ENCODE measurements around the gene PLA2G2A.
"Not testable (repeated sequence)": the region's sequence is repeated elsewhere in the genome, so short reads cannot be mapped to it uniquely, and the experiment has no call there.

The PLA2G2A gene

DNA sequence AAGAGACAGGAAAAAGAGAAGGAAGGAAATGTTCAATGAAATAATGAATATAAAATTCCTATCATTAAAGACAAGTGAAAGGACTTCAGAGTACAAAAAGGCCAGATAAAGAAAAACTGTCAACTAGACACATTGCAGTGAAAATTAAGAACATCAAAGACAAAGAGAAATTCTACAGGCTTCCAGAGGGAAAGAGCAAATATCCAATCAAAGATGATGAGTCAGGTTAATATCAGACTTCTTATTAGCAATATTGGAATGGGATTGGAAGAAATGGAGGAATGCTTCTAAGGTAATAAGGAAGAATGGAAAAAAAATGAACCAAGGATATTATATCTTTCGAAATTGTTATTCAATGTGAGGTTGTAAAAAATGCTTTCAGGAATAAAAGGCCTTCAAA lies 7.8 kb downstream of the PLA2G2A start:
- no peak for DNase-seq

DNA sequence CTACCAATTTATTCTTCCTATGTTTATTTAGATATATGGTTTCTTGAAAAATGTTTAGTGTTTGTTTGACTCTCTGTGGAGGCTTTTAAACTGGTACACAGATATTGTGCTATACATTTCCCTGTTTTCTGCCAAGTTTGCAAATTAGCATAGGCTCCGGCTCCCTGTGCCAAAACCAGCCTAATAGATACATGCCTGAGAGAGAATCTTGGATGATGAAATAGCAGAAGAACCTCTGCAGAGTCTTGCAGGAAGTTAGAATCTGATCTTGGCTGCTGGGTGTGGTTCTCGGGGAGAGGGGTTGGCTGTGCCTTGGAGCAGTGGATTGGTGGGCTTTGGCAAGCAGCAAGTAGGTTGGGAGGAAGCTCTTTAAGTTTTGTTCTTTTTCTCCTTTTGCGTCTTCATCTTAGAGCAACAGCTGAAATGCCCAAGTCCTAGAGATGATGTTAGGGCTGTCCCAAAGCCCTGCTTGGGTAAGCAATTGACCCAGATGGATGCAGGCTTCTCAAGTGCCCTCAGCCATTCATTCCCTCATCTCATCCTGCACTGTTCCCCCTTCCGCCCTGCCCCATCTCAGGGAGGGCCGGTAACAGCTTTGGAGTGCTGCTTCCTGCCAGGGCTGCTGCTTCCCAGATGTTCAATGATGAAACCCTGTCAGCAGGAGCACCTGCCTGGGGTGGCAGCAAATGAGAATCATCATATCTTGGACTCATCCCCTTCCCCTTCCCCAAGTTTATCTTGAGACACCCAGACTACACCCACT lies 9.3 kb downstream of the PLA2G2A start:
- DNase-seq = no peak

DNA sequence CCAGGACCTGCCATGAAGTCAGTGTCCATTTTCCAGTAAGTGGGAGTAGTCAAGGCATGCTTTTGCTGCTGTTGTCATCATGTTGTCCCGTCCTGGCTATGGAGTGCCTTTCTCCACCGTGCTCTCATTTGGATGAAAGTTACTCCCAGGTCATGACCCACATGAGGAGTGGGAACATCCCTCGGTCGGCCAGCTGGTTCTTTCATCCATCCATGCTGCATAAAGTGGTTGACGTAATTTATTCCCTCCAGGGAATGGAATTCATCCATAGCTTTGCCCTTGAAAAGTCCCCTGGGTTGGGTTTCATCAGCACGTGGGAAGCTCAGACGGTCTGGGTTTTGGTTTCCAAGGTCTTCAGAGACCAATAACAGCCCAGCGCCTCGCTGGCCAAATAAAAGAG lies 11.6 kb downstream of the PLA2G2A start:
- no peak for DNase-seq

DNA sequence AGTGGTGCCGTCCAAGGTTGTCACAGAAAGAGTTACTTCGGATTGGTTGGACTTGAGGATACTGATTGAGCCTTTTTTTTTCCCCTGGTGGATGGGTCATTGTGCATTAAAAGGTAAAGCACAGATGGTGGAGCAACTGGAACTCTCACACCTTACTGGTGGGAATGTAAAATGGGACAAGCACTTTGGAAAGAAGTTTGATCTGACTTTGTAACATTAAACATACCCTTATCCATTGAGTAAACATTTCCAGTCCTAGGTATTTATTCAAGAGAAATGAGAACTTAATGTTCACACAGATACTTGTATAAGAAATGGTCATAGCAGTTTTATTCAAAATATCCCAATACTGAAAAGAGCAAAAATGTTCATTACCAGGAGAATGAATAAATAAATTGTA lies 14.9 kb downstream of the PLA2G2A start:
- no peak for DNase-seq

DNA sequence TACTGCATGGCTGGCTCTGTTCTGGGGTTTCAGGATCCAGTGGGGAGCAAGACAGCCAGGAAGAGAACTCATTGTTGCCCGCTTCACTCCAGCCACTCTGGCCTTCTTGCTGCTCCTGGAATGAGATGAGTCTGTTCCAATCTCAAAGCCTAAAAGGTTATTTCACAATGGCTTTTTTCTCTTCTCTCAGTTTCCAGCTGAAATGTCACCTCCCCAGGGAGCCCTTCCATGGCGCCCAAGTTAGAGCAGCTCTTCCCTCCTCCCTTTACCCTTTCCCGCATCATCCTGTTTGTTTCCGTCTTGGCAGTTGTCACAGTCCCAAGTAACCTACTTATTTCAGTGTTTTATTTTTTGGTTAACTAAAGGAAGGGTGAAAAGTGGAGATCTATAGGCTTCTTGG lies 15.8 kb downstream of the PLA2G2A start:
- no peak for DNase-seq

DNA sequence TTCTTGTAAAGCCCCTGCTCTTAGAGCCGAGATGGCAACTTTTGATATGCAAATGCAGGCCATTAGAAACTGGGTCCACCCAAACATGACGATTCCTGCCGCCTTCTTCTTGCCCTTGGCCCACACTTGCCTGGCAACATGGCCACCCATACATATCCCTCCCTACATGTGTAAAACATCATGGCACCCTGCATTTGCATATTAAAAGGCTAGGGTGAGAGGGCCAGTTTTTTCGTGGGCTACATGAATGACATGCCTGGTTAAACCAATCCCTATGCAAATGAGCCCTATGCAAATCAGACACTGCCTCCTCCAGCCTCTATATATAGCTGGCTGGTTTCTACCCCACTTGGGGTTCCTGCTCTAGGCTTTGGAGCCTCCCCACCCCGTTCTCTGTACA lies 18.8 kb downstream of the PLA2G2A start:
- no peak for DNase-seq

DNA sequence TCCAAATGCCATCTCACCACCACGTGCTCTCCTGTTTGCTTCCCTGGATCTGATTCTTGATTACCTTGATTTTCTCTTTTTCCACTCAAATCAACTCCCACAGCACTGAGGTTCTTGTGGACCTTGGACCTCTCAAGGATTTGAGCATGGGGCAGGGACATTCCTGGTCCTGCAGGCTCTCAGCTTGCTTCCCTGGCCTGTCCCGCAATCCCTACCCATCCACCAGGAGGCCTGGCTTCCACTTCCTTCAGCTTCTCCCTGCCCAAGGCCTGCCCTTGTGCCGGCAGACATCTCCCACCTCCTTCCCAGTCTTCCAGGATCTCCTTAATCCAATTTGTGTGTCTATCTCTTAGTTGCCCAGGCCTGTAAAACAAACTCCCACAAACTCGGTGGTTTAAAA lies 21.6 kb downstream of the PLA2G2A start:
- no peak for DNase-seq

DNA sequence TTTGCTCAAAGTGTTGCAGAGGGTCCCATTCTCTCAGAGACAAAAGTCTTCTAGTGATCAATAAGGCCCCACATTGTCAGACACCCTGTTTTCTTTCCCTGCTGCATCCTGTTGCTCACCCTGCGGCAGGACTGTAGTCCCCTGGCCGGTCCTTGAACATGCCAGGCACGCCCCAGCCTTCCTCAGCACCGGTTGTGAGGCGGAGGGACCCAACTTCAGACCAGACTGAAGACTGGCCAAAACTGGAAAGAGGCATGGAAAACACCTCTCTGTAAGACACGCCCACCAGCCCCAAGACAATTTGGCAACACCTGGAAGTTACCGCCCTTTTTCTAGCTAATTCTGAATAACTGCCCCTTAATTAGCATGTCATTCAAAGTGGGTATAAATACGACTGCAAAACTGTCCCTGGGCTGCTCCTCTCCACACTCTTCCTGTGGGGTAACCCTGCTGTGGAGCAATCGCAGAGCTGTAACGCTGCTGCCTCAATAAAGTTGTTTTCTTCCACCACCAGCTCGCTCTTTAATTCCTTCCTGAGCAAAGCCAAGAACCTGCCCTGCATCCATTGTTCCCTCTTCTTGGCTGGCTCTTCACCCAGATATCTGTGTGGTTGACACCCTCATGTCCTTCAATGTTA lies 23.8 kb downstream of the PLA2G2A start:
- no peak for DNase-seq

DNA sequence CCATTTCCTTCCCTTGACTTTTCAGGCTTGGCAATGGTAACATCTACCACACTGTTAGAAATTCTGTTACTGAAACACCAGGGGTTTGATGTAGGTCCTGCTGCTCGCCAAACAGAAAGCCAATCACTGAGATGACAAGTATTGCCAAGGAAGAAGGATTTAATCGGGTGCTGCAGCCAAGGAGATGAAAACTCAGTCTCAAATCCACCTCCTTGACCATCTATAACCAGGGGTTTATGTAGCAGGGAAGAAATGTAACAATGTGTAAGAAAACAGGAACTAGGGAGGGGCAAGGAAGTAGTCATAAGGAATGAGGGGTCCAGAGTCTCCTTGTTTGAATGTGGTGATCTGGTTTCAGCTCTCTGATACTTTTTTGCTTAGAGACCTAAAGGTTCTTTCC lies 25.4 kb downstream of the PLA2G2A start:
- DNase-seq = no peak

DNA sequence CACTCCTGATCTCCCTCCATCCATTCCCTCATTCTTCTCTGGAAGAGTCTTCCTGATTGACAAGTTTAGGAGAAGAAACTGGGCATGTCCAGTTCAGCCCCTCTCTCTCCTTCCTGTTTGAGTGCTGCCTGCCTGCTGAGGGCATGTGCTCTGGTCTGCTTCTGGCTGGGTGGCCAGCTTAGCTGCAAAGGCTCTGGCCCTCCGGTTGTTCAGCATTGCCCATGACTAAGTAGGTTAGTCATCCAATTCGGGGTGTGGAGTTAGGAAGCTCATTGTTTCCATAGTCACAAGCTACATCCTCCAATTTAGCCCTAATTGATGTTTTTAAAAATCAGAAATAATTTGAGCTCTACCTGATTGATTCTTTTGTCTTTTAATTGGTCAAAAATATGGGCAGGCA lies 30.4 kb downstream of the PLA2G2A start:
- no peak for DNase-seq

DNA sequence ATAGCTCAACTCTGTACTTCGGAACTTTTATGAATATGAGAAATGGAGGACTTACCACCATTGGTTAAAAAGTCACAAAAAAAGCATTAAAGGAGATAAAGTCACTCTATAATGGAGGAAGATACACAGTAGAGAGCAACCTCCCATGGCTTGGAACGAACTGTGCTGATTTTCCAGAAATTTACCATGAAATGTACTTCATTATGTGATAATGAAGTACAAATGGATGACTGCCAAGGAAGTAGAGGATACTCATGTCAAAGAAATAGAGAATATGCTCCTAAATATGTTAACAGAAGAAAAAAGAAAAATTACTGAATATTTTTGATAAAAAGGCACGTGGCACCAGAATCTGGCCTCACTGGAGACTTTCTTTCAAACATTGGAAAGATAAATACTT lies 32.4 kb downstream of the PLA2G2A start:
- DNase-seq = no peak

DNA sequence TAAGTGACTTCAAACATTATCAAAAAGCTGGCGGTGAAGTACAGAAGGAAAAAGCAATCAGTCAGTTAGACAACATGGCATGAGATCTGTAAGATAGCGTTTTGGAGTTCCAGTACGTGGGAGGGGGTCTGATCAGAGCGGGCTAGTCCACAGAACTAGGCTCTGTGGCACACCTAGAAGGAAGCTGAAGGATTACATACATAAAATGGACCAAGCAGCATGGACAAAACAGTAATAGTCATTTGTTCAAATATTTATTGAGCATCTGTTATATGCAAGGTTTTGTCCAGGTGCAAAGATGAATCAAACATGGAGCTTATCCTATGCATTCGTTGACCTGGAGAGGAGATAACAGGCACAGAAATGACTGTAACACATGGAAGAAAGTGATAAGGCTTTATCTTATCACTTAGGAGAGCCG lies 33.1 kb downstream of the PLA2G2A start:
- DNase-seq = no peak

DNA sequence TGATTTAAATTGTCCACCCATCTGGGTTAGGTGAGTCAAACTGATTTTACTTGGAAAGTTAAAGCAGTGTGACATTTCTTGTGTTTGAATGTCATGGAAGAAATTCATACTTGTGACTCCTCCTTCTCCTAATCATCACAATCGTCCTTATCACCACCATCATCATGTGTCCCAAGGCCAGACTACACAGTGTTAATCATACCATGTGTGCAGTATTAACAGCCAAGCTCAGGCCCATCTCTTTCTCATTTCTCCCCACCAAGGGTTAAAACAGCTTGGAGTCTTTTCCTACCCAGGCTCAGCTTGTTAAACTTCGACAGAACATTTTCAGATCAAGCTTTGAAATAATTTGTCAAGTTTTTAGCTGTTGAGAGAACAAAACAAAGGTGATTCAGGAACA lies 33.5 kb downstream of the PLA2G2A start:
- DNase-seq = no peak

DNA sequence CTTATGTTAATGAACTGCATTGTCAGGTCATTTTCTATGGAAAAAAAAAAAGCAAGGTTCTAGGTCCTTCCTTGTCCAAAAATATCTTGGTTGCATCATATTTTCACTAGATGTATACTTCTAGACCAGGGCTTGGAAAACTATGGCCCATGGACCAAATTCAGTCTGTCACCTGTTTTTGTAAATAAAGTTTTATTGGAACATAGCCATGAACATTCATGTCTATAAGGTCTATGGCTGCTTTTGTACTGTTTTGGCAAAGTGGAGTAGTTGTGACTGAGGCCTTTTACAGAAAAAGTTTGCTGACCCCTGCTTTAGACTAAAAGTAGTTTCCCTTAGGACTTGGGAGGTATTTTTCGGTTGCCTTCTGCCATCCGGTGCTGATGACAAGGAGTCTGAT lies 36.8 kb downstream of the PLA2G2A start:
- no peak for DNase-seq

DNA sequence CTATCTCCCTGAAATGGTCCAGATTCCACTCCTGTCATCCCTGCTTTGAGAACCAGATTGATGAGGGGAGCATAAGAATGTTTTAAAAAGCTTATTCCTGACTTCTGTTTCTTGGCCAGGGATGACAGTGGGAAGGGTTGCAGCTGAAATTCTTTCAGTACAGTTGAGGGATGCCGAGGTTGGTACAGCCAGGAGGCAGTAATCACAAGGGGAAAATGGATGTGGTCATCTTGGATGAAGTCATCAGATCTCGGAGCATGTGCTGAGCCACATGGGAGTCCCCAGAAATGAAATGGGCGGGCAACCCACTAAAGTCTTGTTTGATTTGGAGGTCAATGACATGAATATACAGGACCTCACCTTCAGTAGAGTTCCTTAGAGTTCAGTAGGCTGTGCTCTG lies 37.3 kb downstream of the PLA2G2A start:
- DNase-seq = no peak

DNA sequence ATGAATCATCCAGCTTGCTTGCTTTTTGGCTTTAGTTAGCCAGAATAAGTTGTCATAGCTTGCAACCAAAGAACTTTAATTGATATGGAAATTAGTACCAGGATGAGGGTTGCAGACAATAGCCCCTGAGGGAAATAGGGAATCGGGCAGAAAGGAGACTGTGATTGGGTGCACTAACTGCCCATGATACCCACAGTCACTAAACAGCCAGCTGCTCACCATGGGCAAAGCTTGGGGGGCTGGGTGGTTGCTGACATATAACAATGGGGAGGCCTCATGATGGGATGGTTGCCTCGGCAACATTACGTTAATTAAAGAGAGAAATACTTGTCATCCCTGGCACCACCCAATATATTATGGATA lies 38.2 kb downstream of the PLA2G2A start:
- no peak for DNase-seq

DNA sequence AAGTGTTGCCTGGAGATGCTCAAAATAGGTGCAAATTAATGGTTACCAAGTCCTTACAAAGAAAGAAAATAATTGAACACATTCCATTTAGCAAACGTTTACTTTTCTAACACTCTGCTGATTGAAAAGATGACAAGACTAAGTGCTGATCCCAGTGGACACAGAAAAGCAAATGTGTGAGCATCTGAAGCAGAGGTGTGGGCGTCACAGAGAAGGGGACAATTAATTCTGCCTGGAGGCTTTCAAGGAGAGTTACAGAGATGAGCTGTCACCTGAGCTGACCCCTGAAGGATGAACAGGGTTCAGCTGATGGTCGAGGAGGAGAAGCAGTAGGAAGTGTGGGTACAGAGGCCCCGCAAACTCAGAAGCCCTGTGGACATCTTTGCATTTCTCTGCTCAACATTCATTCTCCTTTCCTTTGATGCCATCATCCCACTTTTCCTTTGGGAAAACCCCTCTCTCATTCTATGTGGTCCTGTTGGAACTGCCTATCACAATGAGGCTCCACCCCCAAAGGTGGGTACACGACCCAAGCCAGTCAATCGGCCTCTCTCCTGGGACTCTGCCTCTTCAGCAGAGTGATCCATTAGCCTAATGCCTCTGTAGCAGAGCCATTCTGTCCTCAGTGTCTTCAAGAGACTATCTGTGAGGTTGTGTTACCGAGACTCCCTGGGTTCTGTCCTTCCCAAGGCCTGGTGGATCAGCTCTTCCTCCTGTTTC lies 38.8 kb downstream of the PLA2G2A start:
- DNase-seq = no peak

DNA sequence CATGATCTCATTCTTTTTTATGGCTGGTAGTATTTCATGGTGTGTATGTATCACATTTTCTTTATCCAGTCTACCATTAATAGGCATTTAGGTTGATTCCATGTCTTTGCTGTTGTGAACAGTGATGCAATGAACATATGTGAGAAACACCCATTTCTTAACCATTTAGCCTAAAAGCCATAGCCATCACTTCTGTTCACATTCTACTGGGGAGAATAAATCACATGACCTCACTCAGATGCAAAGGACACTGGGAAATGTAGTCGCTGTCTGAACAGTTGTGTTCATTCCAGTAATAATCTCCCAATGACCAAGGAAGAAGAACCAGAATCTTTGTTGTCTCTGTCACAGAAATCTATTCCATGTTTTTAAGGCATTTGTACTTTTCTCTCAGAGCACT lies 40.9 kb downstream of the PLA2G2A start:
- DNase-seq = no peak

DNA sequence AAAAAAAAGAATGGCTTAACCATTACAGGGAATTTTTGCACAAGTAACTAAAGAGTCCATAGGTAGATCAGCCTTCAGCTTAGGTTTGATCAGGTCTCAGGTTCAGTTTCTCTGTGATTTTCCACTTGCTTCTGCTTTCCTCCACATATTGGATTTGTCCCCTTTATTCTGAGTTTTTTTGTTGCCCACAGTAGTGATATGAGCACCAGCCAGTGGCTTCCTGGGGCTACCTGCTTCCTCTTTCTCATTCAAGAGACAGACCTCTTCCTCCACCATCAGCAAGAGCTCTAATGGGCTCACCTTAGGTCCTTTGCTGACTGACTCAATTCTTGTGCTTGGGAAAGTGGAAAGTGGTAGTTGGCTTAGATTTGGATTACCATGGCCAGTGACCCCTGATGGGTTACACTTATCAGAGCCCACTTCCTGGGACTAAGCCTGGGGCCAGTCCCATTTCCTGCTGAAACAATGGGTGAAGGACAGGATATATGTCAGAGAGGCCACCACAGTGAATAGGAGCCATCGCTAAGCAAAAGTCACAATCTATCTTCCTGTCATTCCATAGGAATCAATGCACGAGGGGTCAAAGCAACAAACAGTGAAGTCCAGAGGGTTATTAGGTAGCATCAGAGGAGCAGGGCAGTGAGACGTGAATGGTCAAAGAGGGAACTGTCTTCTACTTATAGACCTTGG lies 43.2 kb downstream of the PLA2G2A start:
- no peak for DNase-seq

DNA sequence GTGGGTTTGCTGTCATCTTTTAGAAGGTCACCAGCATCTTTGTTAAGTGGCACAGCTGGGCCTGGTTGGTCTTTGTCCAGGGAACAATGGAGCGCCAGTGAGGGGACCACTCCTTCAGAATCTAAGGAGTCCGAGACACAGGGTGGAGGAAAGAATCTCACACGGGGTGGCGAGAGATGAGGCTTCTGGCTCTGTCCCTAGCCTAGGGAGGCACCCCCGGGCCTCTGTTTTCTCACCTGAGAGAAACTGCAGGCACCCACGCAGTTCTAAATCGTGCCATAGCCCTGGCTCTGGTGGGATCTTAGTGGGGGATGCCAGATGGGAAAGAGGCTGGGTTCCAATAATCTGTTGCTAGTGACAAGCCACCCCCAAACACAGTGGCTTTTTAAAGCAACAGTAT lies 45.1 kb downstream of the PLA2G2A start:
- no peak for DNase-seq

DNA sequence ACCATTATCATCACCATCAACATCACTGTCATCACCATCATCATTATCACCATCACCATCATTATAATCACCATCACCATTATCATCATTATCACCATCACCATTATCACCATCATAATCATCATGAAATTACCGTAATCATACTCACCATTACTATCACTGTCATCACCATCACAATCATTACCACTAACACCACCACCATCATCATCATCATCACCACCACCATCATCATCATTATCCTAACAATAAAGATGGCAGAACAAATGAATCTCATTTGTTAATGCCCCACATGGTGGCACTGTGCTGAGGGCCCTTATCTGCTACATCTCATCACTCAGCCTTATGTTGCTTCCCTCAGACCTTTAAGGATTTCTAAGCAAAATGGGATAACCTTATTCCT lies 46.6 kb downstream of the PLA2G2A start:
- no peak for DNase-seq

DNA sequence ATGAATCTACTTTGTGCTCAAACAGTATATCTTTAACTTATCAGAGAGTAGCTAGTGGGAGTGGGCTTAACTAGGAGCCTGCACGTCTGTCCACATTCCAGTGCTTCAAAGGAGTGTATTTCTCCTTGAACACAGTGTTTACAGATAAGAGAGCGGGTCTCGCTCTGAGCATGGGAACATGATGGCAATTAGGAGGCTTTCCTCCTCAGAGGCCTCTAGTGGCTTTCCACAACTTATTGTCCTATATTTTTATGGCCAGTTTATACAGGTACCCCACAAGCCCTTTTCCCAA lies 52.3 kb downstream of the PLA2G2A start:
- not testable (repeated sequence) for DNase-seq

DNA sequence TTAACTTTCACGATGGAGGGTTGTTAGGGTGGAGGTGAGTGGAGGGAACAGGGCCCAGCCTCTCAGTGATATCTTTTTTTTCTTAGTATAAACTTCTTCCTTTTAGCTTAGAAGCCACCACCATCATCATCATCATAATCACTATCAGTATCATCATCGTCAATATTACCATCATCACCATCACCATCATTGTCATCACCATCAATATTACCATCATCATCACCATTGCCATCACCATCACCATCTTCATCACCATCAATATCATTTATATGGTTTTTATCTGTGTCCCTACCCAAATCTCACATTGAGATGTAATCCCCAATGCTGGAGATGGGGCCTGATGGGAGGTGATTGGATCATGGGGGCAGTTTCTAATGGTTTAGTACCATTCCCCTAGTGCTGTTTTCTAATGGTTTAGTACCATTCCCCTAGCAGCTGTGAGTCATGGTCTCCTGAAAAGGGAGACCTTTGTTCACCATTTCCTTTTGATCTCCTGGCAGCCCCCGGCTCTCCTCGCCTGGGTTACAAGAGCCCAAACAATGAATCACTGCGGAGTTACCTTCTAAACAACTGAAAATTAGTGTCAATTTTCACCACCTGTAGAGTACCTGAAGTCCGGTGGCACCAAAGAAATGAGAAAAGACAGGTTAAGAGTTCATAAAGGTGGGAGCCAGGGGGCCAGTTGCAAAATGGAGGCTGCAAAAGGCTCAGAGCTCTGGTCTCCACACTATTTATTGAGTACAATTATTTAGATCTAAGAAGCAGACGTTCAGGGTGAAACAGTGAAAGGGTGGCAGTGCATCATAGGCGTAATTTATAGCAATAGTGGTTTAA lies 52.9 kb downstream of the PLA2G2A start:
- DNase-seq = no peak

Measured in NCI-H446 treated with DMSO at 0.1 percent for 48 hours (cell line).